RKO (cell line): Measurements from ENCODE around the gene FAM20C.
"Not testable (repeated sequence)": the region's sequence is repeated elsewhere in the genome, so short reads cannot be mapped to it uniquely, and the experiment has no call there.

ENCODE experiments used
- DNase-seq: peaks from one replicate; pipeline ENCODE4 v3.0.0-alpha.2; 2016; ENCODE audit warnings: low spot score

Gene FAM20C

DNA sequence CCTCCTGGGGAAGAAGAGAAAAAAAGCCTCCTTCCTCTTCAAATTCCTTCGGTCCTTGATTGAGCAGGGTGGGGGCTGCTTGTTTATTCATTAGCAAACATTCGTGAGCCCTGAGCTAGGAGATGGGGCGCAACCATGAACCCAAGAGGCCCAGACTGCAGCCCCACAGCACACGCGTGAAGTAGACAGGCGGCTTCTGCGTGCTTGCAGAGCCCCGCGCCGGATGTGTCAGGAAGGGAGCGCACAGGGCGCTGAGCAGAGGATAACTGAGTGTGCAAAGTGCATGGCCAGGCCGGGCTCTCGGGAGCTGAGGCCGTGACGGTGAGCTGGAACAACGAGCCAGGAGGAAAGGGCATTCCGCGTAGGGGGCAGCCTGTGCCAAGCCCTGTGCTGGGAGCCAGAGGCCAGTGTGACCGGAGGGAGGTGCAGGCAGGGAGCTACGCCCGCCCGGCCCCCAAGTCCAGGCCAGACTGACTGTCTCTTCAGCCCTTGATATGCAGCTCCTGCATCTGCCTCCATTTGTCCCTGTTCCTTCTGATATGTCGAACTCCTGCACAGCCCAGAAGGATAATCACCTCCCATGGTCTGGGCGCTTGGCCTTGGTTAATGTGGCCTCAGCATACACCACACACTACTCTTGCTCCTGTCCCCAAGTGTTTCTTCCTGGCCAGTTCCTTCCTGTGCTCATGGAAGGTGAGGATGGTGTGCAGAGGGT lies 102.2 kb downstream of the FAM20C start:
- no peak for DNase-seq

DNA sequence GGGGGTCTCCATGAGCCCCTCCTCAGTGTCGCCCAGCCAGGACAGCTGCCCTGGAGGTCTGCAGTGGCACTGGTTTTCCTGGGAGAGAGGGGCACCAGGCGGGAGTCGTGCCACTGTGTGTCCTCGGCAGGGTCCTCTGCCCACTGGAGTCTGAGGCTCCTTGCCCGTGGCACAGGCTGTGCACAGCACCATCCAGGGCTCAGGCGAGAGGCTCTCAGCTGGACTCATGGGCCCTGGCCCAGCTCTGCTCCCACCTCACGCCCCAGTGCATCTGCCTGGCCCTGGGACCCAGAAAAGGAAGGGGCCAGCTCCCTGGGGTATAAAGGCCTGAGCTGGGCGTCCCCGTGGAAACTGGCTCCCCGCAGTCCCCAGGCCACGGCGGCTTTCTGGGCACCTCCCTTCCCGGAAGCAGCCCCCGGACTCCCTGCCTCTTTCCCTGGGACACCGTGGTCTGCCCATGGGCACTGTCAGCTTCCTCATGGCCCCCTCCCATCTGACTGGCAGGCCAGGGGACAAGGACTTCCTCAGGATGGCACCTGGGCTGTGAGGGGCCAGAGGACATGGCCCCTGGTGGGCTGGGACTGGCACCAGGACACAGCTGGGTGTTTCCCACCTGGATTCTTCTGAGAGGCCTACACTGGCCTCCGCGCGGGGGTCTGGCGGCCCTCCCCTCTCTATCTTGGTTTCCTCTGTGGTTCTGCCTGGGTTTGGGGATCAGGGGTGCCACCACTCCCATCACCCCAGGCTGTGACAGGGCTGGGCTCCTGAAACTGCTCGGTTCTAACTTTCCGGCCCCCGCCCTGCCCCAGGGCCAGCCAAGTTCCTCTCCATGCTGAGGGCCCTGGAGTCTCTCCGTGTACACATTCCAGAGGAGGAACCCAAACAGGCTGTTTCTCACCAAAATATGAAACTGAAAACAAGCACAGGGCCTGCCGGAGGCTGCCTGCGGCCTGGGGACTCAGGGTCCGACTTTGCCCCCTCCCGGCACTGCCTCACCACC lies 103.1 kb downstream of the FAM20C start:
- DNase-seq = no peak

DNA sequence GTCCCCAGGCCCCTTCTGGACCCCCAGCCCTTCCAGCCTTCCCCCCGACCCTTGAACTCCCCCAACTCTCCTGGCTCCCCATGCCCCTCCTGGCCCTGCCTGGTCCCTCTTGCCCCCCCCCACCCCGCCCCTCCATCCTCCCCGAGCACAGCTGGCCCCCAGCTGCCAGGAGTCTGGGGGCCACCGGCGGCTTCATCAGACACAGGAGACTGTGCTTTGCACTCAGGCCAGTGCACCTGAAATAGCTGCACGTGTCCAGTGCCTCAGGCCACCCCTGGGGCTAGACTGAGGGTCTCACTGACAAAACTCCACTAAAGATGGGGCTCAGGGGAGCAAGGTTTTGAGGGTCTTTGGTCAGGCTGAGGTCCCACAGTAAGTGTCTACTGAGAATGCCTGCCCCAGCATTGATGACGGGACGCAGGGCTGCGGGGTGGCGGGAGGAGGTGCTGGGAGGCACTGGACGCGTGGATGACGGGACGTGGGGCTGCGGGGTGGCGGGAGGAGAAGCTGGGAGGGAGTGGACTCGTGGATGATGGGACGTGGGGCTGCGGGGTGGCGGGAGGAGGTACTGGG lies 104.1 kb downstream of the FAM20C start:
- no peak for DNase-seq

DNA sequence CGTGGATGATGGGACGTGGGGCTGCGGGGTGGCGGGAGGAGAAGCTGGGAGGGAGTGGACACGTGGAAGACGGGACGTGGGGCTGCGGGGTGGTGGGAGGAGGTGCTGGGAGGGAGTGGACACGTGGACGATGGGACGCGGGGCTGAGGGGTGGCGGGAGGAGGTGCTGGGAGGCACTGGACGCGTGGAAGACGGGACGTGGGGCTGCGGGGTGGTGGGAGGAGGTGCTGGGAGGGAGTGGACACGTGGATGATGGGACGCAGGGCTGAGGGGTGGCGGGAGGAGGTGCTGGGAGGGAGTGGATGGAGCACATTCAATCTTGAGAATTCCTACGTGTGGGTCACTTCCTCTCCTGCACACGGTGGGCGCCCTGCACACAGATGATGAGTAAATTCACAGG lies 104.8 kb downstream of the FAM20C start:
- DNase-seq = not testable (repeated sequence)

DNA sequence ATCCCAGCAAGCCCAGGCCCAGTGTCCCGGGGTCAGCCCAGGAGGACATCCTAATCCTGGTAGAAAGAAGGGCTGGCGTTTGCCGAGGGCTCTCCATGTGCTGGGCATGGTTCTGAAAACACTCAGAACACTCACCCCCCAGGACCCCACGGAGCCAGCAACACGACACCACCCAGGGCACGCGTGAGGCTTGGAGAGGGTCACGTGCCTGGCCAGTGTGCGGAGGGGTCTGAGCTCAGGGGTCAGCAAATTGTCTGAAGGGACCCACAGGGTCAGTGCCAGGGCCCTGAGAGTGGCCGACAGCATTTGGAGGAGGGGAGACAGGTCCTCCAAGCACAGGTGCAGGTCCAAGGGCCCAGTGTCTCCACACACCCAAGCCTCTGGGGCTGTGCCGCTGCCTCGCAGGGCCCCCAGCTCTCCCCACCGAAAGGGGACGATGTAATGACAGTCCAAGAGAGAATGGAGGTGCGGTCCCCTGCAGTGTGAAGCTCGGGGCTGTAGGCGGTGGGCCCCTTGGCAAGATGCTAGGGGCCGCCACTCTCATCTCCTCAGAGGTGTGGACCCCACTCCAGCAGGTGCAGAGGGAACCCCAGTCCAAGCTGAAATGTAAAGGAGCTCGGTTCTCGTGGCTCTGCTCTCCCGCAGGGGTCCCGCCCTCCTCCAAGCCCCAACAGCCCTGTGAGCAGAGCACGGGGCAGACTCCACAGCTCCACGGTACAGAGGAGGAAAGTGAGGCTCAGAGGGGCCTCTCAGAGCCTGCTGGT lies 105.4 kb downstream of the FAM20C start:
- DNase-seq = no peak

DNA sequence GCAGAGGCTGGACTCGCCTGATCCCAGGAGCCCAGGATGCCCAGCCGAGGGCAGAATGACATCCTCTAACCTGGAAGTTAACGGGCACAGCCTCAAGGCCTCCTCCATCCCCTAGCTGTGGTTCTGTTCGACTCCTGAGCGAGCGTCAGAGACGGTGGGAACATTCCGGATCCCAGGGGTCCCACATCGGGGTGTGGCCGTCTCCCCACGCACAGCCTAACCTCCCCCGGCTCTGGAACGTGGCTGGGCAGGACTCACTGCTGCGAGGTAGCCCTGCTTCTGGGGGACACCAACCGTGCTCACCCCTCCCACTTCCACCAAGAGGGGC lies 106.0 kb downstream of the FAM20C start:
- DNase-seq = no peak

DNA sequence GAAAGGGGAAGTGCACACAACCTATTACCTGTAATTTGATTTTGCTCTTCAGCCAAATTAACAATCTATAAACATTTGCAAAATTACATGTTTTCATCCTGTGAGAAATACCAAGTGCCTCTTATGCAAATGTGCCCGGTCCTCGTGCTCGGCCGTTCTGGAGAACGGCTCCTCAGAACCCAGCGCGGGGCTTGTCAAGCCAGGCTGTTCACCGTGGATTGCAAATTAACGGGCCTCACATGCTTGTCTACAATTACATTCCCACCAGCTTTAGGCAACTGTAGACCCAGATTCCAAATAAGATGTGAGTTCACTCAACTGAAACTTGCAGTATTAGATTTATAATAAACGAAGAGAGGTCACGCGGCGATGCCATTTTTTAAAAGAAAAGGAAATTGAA lies 106.4 kb downstream of the FAM20C start:
- no peak for DNase-seq

DNA sequence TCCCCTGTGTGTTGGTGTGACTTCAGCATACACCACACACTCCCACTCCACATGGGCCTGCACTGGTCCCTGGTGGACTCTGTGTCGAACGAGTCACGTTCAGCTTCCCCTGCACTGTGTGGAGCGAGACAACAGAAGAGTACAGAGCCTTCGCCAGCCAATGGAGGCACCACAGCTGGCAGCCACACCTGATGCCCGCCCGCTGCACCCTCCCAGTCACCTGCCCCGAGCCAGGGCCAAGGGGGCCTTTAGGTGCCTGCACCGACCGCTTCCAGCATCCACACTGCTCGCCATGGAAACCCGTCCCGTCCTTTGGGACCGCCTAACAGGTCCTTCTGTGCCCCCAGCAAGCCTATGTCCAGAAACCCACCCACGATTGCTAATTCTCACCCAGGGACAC lies 106.8 kb downstream of the FAM20C start:
- no peak for DNase-seq

DNA sequence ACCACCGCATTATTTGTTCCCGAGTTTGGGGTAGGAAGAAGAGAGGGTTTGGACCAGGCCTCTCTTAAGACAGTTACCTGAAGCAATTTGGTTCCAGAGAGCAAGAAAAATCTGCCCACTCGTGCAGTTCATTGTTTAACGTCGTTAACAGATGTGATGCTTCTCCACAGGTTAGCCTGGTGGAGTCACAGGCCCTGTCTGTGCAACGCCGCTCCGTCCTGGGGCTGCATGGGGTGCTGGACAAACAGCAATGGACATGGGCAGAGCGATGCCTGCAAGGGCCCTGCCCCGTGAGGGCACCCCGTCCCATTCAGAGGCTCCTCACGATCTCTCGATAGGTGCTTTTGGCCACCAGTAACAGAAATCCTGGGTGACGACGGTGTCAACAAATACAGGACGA lies 107.3 kb downstream of the FAM20C start:
- DNase-seq = no peak

DNA sequence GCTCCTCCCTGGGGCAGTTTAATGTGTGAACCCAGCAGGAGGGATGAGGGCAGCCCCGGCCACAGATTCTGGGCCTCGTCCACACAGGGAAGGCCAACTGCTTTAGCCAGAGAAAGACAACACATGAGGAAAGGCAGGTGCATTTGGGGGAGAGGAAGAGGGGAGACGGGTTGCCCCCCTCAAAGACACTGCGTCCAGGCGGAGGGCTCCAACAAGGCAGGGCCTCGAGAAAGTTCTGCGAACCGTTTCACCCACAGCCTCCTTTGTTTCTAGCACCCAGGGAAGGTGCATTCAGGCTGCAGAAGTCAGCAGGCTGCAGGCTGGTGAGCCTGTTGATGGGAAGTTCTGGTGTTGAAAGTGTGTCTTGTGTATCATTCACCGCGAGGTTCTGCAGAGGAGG lies 107.7 kb downstream of the FAM20C start:
- no peak for DNase-seq

DNA sequence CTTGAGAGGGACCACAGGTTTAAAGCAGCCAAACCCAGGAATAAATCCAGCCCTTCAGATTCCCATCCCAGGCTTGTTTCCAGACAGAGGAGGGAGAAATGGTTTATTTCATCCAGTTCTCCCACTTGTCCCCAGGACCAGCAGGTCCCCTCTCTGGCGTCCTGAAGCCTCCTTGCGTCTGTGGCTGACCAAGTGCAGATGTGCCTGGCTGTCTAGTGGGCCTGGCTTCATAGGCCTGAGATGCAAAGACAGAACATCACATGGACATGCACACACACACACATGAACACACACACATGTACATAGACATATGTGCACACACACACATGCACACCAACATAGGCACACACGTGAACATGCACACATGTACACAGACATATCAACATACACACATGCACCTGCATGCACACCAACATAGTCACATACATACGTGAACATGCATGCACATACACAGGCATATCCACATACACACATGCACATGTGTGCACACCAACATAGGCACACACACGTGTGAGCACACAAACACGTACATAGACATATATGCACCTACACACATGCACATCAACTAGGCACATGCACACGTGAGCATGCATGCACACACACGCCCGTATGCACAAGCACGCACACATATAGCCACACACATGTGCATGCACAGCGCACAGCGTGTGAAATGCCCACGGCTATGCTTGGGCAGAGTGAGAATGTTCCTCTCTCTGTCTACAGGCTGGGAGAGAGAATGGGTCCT lies 108.3 kb downstream of the FAM20C start:
- DNase-seq = no peak

DNA sequence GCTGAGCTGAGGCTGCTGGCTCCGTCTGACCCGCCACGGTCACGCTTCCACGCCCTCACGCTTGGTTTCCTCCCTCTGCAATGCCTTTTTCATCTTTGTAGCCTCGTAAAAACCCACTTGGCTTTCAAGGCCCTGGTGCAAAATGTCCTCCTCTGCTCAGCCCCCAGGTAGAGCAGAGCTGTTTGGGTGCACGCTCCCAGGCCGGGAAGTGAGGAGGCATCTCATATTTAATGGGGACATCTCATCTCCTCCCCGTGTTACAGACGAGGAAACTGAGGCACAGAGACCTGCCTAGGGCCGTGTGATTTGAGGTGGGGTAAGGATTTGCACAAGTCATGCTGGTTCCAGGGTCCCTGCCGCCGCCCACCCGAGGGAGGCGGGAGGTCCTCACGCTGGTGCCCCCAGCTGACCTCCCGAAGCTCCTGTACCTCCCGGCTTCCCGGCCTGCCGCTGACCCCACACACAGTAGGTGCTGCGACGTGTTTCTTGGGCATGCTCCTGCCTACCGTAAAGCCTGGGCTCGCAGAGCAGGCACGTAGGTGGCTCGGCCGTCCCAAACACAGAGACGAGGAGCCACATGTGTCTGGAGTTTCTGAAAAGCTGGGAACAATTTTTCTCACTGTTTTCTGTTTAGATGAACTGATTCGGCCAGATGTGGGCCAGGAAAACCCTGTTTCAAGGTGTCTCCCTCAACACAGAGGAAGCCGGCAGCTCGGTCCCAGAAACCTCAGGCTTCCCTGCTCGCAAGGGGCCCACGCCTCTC lies 109.1 kb downstream of the FAM20C start:
- DNase-seq = no peak

DNA sequence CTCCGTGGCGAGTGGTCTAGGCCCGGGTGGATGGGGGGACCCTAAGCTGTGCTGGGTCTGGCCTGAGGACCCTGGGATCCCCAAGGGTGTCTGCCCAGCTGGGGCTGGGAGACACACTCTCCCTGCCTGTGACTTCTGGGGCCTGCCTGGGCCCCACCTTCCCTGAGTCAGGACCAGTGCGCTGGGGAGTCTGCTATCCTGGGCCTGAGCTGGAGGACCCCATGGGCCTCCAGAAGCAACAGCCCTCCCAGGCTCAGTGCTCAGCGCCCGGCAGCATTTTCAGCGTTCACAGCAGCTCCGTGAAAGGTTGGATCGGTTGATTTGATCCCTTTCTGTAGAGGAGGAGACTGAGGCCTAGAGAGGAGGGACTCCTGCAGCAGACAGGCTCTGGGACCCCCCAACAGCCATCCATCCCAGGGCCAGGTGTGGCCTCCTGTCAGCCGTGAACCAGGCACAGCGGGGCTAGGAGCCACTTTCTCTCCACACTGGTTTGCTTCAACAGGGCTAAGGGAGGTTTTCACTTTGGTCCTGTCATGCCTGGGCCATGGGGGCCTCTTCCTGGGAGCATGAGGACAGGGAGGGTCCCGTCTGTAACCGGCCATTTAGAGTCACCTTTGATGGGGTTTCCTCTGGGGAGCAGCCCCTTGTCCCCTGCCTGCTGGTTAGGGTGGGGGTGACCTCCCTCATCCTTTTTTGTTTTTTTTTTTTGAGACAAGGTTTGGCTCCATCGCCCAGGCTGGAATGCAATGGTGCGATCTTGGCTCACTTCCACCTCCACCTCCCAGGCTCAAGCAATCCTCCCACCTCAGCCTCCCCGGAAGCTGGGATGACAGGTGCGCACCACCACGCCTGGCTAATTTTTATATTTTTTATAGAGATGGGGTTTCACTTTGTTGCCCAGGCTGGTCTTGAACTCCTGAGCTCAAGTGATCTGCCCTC lies 110.0 kb downstream of the FAM20C start:
- DNase-seq = no peak

DNA sequence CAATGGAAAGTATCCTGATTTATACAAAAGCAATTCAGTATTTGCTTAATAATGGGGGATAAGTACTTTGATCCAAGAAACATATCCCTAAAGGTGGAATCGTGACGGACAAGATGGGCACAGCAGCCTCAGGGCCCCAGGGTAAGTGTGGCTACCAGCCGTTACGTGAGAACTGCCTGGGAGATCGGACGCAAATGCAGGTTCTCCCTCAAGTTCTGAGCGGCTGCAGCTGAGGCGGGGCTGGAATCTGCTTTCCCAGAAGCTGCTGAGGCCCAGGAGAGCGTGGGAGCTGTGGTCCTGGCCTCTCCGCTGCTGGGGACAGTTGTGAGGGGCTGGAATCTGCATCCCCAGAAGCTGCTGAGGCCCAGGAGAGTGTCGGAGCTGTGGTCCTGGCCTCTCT lies 111.1 kb downstream of the FAM20C start:
- DNase-seq = no peak

DNA sequence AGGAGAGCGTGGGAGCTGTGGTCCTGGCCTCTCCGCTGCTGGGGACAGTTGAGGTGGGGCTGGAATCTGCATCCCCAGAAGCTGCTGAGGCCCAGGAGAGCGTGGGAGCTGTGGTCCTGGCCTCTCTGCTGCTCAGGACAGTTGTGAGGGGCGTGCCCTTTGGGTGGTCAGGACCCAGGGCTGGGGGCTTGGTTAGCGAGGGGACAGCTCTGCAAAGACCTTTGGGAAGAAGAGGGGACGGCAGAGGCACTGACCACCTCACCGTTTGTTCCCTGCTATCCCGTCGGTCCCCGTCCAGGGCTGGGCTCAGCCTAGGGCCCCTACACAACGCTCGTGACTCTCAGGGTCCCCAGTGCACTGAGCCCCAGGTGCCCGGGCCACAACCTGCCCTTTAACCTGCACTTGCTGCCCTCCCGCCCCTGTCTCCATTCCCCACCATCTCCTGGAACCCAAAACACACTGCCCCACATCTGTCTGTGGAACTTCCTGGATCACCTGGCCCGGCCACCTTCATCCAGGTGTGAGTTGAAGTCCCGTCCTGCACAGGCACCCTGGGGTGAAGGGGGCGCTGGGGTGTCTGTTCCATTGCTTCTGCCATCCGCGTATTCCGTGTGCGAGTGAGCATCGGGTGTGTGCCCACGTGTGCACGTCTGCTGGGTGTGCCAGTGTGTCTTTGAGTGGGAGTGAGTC lies 111.7 kb downstream of the FAM20C start:
- no peak for DNase-seq

DNA sequence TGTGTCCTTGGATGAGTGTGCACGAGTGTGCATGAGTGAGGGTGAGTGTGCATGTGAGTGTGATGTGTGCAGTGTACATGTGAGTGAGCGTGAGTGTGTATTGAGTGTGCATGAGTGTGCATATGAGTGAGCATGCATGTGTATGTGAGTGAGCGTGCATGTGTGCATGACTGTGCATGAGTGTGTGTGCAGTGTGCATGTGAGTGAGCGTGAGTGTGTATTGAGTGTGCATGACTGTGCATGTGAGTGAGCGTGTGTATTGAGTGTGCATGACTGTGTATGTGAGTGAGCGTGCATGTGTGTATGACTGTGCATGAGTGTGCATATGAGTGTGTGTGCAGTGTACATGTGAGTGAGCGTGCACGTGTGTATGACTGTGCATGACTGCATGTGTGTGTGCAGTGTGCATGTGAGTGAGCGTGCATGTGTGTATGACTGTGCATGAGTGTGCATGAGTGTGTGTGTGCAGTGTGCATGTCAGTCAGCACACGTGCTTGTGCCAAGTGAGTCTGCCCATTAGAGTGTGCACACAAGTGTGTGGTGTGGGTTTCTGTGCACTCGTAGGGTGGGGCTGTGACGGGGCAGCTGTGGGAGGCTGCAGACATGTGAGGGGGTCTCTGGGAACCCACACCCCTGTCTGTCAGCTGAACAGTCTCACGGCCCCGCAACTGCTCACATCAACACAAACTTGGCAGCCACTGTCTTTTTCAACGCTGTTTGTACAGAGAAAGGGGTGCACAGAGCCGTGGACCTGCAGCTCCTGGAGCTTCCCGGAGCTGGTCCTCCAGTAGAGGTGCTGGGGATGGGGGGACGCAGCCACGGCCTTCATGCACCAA lies 112.4 kb downstream of the FAM20C start:
- no peak for DNase-seq

DNA sequence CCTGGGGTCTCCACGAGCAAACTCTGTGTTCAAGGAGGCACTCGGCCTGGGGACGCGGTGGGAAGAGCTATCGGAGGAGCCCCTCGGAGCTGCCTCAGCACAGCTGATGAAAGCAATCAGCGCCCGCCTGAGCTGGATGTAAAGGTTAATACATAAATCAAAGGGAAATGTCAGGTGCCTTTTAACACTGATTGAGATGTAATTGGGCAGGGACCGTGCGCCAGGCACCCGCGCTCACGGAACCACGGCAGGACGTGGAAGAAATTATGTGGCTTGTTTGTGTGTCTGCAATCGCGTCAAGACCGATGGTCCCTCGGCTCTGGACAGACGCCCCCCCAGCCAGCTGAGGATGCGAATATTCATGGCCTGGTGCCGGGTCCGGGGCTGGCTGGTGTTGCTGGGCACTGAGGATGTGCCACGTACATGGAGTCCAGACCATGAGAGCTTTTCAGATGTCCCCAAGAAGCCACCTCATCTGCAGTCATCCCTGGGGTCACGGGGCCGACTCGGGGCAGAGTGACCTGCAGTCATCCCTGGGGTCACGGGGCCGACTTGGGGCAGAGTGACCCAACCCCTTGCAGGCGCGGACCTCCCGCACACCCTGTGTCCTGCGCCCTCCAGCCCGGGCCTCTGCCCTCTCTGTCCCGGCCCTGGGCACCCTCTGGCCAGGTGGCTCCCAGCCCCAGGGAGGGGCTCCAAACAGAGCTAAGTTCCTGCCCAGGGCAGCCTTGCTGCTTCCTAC lies 113.2 kb downstream of the FAM20C start:
- no peak for DNase-seq
